ENCODE data around the gene SEMA4D.
"Not testable (repeated sequence)": the region's sequence is repeated elsewhere in the genome, so short reads cannot be mapped to it uniquely, and the experiment has no call there.

SEMA4D gene

GRCh38 chr9:89477384-89477783 is 20.5 kb downstream of the SEMA4D start:
- H3K4me3 ChIP-seq (ENCODE audit: low read depth, low read length), result no peak overlapping the region
- no peak for TF ChIP-seq CTCF (IDR thresholded peaks at IDR 0.05; ENCODE audit: low read depth, low read length)

GRCh38 chr9:89476546-89476945 is 21.4 kb downstream of the SEMA4D start:
- no peak for TF ChIP-seq CTCF (IDR thresholded peaks at IDR 0.05; ENCODE audit: low read depth, low read length)

GRCh38 chr9:89475891-89476440 is 21.9 kb downstream of the SEMA4D start:
- H3K4me3 ChIP-seq (ENCODE audit: low read depth, low read length), result no peak overlapping the region
- no peak for TF ChIP-seq CTCF (IDR thresholded peaks at IDR 0.05; ENCODE audit: low read depth, low read length)

More at GRCh38 chr9:89476546-89476945, 21.4 kb downstream of the SEMA4D start:
- no peak overlapping the region for H3K4me3 ChIP-seq (ENCODE audit: low read depth, low read length)

- TF ChIP-seq CTCF (IDR thresholded peaks at IDR 0.05; ENCODE audit: low read depth, low read length), result no peak
- H3K4me3 ChIP-seq (ENCODE audit: low read depth, low read length), result no peak overlapping the region
Observed at GRCh38 chr9:89474939-89475338, 23.0 kb downstream of the SEMA4D start.

- TF ChIP-seq CTCF (IDR thresholded peaks at IDR 0.05; ENCODE audit: low read depth, low read length), result no peak
- no peak overlapping the region for H3K4me3 ChIP-seq (ENCODE audit: low read depth, low read length)
Observed at GRCh38 chr9:89473762-89474469, 24.0 kb downstream of the SEMA4D start.

GRCh38 chr9:89471796-89472320 is 26.1 kb downstream of the SEMA4D start:
- not testable (repeated sequence) for H3K4me3 ChIP-seq (ENCODE audit: low read depth, low read length)

GRCh38 chr9:89471390-89471789 is 26.5 kb downstream of the SEMA4D start:
- H3K4me3 ChIP-seq (ENCODE audit: low read depth, low read length), result no peak overlapping the region
- TF ChIP-seq CTCF (IDR thresholded peaks at IDR 0.05; ENCODE audit: low read depth, low read length), result no peak

Data from WI38 (cell line).